HK-2 (cell line): Measurements from ENCODE around the gene SYNE2.
A peak's percentile ranks its signal among the peaks of the same experiment; 100 is the strongest.
"Not testable (repeated sequence)": the region's sequence is repeated elsewhere in the genome, so short reads cannot be mapped to it uniquely, and the experiment has no call there.

Experiments used
- DNase-seq: peaks from one replicate; pipeline ENCODE4 v3.0.0-alpha.2; 2018; ENCODE audit not compliant: unreplicated experiment

SYNE2 gene, protein sequence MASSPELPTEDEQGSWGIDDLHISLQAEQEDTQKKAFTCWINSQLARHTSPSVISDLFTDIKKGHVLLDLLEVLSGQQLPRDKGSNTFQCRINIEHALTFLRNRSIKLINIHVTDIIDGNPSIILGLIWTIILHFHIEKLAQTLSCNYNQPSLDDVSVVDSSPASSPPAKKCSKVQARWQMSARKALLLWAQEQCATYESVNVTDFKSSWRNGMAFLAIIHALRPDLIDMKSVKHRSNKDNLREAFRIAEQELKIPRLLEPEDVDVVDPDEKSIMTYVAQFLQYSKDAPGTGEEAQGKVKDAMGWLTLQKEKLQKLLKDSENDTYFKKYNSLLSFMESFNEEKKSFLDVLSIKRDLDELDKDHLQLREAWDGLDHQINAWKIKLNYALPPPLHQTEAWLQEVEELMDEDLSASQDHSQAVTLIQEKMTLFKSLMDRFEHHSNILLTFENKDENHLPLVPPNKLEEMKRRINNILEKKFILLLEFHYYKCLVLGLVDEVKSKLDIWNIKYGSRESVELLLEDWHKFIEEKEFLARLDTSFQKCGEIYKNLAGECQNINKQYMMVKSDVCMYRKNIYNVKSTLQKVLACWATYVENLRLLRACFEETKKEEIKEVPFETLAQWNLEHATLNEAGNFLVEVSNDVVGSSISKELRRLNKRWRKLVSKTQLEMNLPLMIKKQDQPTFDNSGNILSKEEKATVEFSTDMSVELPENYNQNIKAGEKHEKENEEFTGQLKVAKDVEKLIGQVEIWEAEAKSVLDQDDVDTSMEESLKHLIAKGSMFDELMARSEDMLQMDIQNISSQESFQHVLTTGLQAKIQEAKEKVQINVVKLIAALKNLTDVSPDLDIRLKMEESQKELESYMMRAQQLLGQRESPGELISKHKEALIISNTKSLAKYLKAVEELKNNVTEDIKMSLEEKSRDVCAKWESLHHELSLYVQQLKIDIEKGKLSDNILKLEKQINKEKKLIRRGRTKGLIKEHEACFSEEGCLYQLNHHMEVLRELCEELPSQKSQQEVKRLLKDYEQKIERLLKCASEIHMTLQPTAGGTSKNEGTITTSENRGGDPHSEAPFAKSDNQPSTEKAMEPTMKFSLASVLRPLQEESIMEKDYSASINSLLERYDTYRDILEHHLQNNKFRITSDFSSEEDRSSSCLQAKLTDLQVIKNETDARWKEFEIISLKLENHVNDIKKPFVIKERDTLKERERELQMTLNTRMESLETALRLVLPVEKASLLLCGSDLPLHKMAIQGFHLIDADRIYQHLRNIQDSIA (N-terminal part only)

DNA sequence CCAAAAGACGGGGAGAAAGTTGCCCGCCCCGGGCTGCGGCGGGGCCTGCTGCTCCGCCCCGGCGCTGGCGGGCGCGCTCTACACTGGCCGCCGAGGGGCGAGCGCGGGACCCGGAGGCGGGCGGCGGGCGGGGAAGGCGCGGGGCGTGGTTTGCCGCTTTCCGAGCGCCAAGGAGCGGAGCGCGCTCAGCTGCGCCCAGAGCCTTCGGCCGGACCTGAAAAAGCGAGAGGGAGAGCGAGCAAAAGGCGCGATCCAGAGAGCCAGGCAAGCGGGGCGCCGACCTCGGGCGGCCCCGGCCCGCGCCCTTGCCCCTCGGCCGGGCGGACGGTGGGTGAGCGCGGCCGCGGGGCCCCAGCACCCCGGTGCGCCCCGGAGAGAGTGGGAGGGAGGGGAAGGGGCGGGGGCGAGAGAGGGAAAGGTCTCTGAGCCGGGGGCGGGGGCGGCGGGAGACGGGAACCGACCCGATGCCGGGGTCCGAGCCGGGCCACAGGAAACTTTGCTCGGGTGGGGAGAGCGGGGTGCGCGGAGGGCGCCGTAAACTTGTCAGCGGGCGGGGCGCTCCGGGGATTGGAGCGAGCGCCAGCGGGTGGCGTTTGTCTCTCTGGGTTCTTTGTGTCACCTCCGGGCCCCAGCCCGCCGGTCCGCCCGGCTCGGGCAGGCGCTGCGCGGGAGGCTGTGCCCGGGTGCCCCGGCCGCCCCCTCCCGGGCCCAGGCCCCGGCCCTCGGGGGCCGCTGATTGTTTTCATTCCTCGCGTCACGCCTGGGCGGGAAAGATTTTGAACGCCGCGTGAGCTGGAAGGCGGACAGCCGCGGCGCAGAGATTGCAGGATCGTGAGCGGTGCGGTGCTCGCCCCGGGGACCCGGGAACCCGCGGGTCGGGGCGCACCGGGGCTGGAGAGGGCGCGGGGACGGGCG is at the start of gene SYNE2:
Gene SYNE2 (plus strand): TSS at position 188 of the 915 bp plus-strand sequence. CDS start 56,145 bp downstream, outside the sequence.
- peak; percentile 78 for DNase-seq

DNA sequence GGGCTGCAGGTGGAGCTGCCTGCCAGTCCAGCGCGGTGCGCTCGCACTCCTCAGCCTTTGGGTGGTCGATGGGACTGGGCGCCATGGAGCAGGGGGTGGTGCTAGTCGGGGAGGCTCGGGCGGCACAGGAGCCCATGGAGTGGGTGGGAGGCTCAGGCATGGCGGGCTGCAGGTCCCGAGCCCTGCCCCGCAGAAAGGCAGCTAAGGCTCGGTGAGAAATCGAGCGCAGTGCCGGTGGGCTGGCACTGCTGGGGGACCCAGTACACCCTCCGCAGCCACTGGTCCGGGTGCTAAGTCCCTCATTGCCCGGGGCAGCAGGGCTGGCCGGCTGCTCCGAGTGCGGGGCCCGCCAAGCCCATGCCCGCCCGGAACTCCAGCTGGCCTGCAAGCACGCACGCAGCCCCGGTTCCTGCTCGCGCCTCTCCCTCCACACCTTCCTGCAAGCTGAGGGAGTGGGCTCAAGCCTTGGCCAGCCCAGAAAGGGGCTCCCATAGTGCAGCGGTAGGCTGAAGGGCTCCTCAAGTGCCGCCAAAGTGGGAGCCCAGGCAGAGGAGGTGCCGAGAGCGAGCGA is 49.5 kb upstream of the SYNE2 start:
- not testable (repeated sequence) for DNase-seq

DNA sequence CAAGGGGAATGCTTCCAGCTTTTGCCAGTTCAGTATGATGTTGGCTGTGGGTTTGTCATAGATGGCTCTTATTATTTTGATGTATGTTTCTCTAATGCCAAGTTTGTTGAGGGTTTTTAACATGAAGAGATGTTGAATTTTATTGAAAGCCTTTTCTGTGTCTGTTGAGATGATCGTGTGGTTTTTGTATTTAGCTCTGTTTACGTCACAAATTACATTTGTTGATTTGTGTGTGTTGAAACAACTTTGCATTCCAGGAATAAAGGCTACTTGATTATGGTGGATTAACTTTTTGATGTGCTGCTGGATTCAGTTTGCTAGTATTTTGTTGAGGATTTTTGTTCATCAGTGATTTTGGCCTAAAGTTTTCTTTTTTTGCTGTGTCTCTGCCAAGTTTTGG is 46.7 kb upstream of the SYNE2 start:
- DNase-seq: not testable (repeated sequence)

DNA sequence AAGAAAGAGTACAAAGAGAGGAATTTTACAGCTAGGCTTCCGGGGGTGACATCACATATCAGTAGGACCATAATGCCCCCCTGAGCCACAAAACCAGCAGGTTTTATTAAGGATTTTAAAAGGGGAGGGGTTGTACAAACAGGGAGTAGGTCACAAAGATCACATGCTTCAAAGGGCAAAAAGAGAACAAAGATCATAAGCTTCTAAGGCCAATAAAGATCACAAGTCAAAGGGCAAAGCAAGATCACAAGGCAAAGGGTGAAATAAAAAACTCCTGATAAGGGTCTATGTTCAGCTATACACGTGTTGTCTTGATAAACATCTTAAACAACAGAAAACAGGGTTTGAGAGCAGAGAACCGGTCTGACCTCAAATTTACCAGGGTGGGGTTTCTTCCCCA is 41.1 kb upstream of the SYNE2 start:
- DNase-seq: not testable (repeated sequence)

DNA sequence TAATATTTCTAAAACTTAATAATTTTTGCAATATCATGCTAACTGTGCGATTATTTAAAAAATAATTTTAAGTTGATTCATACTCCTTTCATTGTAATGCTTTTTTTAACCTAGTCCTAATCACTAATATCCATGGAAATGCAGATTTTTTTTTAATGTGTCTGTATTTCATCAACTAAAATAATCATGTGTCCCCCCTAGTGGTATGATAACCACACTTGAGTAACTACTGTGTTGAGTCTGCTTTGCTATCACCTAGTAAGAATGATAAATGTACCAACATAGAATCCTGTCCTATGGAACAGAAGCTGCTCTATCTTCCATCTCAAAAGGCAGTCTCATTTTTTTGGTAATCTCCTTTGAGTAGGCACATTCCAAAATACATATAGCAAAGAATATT is 19.1 kb upstream of the SYNE2 start:
- DNase-seq: no peak

DNA sequence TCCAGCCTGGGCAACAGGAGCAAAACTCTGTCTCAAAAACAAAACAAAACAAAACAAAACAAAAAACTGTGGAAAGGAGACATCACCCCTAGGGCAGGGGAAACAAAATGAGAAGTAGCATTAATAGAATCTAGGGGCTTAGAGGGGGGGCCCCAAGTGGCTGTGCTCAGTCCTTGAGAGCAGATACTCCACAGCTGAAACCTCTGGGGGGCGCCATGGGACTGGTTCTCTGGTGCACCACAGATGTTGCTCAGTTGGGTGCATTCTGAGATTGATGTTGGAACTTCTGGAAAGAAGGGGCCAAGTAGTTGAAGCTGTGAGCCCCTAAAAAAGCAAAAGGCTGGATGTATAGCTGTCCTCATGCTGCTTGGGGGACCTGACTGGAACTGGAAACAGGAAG is 11.8 kb upstream of the SYNE2 start:
- no peak for DNase-seq

DNA sequence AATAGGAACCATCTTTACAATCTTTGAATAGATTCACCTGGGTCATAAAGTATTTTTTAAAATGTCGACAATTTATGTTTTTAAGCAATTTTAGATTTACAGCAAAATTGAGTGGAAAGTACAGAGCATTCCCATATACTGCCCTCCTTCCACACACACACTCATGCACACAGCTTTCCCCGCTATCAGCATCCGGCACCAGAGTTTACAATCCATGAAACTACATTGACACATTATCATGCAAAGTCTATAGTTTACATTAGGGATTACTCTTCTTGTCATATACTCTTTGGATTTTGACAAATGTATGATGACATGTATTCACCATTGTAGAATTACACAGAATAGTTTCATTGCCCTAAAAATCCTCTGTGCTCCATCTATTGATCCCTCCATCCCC is 9.0 kb upstream of the SYNE2 start:
- DNase-seq: no peak

DNA sequence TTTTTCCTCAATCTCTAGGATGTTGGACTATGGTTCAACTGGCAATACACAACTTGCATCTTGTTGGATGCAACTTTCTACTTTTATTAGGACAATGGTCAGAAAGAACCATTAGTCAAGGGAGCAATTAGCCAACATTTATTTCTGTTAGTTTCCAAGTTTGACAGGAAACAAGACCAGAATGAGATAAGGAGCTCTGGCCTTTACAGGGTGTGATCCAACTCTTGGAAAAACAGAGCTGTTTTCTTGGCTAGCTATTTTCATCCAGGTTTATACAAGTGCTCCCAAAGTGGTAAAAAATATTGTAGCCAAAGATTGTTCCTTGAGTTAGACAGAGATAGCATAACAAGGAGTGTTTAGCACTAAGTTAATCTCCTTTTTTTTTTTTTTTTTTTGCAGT is 3.9 kb upstream of the SYNE2 start:
- no peak for DNase-seq

DNA sequence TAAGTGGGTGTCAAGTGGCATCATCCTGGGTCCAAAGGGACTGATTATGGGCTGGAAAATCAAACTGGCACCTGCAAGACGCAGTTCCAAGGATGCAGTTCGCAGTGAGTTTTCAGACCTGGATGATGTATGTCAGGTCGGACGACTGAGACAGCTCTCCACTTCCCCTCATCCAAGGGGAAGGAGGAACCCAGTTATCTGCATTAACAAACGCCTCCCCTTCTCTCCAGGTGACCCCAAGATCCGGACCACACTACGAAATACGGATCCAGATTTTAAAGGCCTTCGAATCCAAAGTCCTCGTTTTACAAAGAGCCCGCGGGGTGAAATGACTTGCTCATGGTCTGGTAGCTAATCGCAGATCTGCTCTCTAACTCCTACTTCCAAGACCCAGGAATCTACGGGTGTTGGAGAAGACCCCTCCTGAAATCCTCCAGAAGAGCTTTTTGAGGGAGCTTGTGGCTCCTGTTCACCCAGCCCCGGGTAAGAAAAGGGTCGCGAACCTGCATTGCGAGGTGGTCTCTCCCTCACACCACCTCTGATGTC is 460 bp upstream of the SYNE2 start:
- DNase-seq: no peak

DNA sequence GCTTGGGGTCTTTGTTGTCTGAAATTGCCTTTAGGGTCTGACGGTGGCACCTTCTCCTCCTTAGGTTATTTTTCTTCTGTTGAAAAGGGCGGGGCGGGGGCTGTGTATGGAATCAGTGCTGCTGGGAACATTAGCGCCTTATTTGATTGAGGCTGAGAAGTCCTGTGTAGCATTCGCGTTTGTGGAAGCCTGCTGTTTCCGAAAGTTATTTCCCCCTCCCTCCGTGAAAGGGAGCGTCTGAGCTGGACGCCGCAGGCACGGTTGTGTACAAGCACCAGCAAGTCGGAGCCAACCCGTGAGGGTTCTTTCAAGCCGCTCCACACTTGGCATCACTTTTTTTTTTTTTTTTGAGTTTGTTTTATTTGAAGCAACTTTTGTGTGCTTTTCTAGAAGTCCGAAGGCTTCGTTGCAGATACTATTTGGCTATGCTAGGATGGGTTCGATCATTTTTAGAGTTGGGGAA is 1.1 kb downstream of the SYNE2 start:
- DNase-seq: peak; percentile 41

DNA sequence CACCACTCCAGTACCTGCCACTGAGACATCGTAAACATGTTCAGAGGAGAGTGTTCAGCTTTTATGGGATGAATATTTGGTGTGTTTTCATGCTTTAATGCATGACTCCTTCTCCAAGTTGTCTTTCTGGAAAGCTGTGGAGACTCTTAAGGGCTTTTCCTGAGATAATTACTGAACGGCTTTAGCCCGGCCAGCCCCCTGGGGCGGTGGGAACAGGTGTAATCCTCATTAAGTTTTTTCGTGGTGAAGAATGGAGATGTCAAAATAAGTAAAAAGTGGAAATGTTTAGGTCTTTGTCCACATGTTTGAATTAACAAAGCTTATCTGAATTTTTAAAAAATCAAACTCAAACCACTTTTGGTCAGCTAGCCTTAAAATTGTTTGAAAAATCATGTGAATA is 1.5 kb downstream of the SYNE2 start:
- DNase-seq: peak; percentile 9

DNA sequence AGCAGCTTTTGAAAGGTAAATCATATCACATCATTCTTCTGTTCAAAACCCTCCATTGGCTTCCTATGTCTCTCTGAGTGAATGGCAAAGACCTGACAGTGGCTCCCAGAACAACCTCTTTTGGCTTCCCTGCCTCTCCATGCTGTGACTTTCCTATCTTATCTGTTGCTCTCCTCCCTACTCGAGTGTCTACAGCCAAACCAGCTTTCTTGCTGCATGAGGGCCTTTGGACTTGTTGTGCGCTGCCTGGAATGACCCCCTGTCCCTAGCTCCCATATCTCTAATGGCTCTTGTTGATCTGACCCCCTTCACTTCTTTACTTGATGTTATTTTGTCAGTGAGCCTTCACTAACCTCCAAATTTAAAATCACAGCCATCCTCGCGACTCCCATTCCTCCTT is 2.5 kb downstream of the SYNE2 start:
- DNase-seq: no peak

DNA sequence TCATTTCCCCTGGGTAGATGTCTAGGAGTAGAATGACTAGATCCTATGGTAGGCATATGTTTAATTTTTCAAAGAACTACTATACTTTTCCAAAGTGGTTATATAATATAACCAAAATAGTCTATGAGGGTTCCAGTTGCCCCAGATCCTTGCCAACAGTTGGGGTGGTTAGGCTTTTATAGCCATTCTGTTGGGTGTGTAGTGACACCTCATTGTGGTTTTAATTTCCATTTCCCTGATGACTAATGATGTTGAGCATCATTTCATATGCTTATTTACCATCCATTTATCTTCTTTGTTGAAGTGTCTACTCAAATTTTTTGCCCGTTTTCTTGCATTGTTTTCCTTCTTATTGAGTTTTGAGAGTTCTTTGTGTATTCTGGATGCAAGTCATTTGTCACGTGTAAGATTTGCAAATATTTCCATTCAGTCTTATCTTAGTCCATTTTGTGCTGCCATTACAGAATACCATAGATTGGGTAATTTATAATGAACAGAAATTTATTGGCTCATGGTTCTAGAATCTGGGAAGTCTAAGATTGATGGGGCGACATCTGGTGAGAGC is 4.7 kb downstream of the SYNE2 start:
- no peak for DNase-seq

DNA sequence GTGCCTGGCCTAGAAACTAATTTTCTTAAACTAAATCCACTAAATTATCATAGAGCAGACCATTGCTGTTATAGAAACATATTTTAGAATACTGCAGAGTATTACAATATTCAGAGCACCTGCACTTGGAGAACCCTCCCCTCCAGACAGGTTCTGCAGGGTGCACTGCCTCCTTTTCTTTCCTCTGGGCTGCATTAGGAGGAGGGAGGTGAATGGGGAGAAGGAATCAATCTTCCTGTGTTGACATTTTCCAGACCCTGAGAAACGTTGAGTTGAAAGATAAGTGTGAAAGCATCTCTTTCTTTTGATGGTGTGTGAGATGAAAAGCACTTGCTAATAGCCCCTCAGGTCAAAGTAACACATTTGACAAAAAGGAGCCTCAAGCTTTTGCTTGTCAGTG is 7.3 kb downstream of the SYNE2 start:
- DNase-seq: no peak

DNA sequence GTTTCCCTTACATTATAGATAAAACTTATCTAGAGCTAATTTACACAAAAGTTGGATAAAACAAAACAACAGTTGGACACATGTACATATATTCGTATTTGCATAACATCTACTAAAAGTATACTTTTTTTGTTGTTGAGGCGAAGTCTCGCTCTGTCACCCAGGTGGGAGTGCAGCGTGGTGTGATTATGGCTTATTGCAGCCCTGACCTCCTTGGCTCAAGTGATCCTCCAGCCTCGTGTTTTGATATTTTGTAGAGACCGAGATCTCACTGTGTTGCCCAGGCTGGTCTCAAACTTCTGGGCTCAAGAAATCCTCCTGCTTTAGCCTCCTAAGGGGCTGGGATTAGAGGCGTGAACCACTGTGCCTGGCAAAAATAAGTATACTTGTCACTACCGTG is 9.4 kb downstream of the SYNE2 start:
- no peak for DNase-seq

DNA sequence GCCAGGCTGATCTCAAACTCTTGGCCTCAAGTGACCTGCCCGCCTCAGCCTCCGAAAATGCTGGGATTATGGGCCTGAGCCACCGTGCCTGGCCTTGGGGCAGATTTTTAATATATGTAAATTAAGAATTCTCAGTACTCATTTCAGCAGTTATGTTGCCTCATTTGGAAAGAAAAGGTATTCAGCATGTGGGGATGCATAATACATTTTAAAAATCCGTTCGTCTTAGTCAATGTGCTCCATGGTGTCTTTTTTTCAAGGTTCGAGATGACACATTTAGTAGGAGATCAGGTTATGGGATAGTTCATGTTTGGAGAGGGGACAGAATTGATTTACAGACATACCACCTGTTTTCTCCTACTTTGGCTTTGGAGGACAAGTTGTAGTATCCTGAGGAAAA is 10.2 kb downstream of the SYNE2 start:
- no peak for DNase-seq

DNA sequence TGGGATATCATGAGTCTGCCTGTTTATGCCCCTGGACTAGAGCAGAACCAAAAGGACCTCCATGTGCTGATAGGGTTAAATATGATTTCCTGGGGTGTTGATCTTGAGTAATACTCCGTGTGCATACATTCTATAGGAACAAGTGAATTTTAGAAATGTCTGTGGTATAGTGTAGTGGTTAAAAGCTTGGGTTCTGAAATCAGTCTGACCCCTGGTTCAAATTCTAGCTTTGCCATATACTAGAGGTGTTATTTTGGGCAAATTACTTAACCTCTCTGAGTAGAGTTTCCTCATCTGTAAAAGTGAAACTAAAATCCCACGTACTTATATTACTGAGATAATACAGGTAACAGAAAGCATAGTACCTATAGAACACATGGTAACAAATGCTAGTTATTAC is 12.0 kb downstream of the SYNE2 start:
- DNase-seq: not testable (repeated sequence)

DNA sequence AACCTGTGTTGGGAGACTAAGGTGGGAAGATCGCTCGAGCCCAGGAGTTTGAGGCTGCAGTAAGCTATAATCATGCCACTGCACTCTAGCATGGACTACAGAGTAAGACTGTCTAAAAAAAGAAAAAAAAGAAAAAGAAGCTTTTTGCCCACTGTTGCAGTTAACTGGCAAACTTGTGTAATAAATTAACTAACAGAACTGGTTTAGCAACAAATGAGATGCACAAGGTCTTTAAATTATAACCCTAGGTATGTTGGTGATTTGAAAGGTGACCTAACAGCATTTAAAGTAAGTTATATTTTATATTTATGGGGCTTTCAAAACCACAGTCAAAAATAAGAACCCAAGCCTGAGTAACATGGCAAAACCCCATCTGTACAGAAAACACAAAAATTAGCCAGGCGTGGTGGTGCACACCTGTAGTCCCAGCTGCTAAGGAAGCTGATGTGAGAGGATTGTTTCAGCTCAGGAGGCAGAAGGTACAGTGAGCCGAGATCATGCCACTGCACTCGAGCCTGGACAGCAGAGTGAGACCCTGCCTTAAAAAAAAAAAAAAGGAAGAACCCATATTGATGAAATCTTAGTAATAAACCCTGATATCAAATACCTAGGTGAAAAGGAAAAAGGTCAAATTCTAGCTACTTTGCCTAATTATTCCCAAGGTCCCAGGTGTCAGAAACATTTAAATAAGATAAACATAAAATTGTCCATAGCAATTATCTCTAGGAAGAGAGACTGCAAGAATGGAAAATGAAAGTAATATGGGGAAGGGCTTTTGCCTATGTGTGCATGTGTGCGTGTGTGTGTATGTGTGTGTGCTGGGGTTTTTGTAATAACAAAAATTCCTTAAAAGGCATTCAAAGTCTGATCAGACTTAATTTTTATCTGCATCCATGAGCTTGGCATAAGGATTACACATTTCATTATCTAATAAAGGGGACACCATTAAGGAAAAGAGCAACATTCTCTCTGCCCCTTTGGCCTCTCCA is 15.4 kb downstream of the SYNE2 start:
- no peak for DNase-seq
